A549 (cell line): Measurements from ENCODE around the gene RNASE2.

Source experiments
- CHD2 ChIP-seq: fragments of 150-350 bp; IDR thresholded peaks from 2 replicates; pipeline ENCODE4 v1.6.1; 2014; ENCODE audit warnings: low read length; ENCODE audit not compliant: partially characterized antibody
- CHD4 ChIP-seq: fragments of 200-600 bp; sonication (generic); IDR thresholded peaks from 2 replicates; pipeline ENCODE4 v1.6.1; 2016; ENCODE audit warnings: antibody characterized with exemption, mild to moderate bottlenecking, borderline replicate concordance
- ESRRA ChIP-seq: fragments of 150-350 bp; IDR thresholded peaks from 2 replicates; pipeline ENCODE4 v1.6.1; 2014; ENCODE audit warnings: mild to moderate bottlenecking, low read length, borderline replicate concordance
- NR3C1 ChIP-seq: fragments of >200 bp; sonication (Bioruptor Twin); formaldehyde crosslinking; IDR thresholded peaks from 3 replicates; pipeline ENCODE4 v1.6.1; 2017
- POLR2A ChIP-seq: IDR thresholded peaks from 2 replicates; pipeline ENCODE4 v1.6.1; 2012; ENCODE audit warnings: mild to moderate bottlenecking, low read length
- RAD21 ChIP-seq, 2 experiments: fragments of >200 bp in 1 of 2; sonication (Bioruptor Twin) in 1 of 2; formaldehyde crosslinking in 1 of 2; IDR thresholded peaks in 1 of 2; conservative IDR thresholded peaks in 1 of 2; 2 replicates in 1 of 2; 3 replicates in 1 of 2; pipeline ENCODE4 v1.6.1; 2012 to 2018; ENCODE audit warnings: inconsistent platforms in 1 of 2
- RNF2 ChIP-seq: fragments of 200-600 bp; sonication (generic); IDR thresholded peaks from 2 replicates; pipeline ENCODE4 v1.6.1; 2016; ENCODE audit warnings: low read depth, mild to moderate bottlenecking, antibody characterized with exemption, moderate library complexity, borderline replicate concordance
- SMC3 ChIP-seq: fragments of >200 bp; sonication (Bioruptor Twin); formaldehyde crosslinking; IDR thresholded peaks from 3 replicates; pipeline ENCODE4 v1.6.1; 2018; ENCODE audit warnings: inconsistent platforms
- TF ChIP-seq, protein P1 (sequence below): fragments of >200 bp; sonication (Bioruptor Twin); formaldehyde crosslinking; IDR thresholded peaks from 3 replicates; pipeline ENCODE4 v1.5.1; 2016
- TF ChIP-seq, protein P2 (sequence below): fragments of 200-600 bp; sonication (generic); IDR thresholded peaks from 2 replicates; pipeline ENCODE4 v1.6.1; 2016; ENCODE audit warnings: antibody characterized with exemption, mild to moderate bottlenecking, moderate library complexity
- TF ChIP-seq, protein P3 (sequence below): fragments of 150-350 bp; IDR thresholded peaks from 2 replicates; pipeline ENCODE4 v1.6.1; 2014; ENCODE audit warnings: low read depth, mild to moderate bottlenecking, low read length
- TF ChIP-seq, protein P4 (sequence below): IDR thresholded peaks from 2 replicates; pipeline ENCODE4 v1.6.1; 2012

DNA sequence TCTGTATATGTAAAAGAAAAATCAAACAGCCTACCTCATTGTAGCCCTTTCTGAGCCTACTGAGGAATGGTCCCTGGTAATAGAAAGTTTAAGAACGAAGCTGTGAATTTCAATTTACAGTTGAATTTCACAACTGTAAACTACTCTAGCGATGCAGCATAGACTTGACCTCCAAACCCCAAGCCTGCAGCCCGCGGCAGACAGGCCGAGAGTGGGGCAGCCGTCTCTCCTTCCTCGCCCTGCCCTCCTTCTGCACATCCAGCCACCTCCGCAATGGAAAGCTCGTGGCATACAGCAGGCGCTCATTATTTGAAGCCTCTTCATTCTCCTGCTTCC, 15.3 kb downstream of the RNASE2 start:
- TF ChIP-seq ESRRA (no peak), POLR2A (no peak), RAD21 (conservative IDR thresholded peaks at IDR 0.05 in 1 of 2, IDR thresholded peaks at IDR 0.05 in 1 of 2) (no peak), RNF2 (no peak), CHD2 (no peak), CHD4 (no peak), NR3C1 (no peak), SMC3 (no peak)
- TF ChIP-seq, protein P1, sequence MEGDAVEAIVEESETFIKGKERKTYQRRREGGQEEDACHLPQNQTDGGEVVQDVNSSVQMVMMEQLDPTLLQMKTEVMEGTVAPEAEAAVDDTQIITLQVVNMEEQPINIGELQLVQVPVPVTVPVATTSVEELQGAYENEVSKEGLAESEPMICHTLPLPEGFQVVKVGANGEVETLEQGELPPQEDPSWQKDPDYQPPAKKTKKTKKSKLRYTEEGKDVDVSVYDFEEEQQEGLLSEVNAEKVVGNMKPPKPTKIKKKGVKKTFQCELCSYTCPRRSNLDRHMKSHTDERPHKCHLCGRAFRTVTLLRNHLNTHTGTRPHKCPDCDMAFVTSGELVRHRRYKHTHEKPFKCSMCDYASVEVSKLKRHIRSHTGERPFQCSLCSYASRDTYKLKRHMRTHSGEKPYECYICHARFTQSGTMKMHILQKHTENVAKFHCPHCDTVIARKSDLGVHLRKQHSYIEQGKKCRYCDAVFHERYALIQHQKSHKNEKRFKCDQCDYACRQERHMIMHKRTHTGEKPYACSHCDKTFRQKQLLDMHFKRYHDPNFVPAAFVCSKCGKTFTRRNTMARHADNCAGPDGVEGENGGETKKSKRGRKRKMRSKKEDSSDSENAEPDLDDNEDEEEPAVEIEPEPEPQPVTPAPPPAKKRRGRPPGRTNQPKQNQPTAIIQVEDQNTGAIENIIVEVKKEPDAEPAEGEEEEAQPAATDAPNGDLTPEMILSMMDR = no peak
- TF ChIP-seq, protein P2, sequence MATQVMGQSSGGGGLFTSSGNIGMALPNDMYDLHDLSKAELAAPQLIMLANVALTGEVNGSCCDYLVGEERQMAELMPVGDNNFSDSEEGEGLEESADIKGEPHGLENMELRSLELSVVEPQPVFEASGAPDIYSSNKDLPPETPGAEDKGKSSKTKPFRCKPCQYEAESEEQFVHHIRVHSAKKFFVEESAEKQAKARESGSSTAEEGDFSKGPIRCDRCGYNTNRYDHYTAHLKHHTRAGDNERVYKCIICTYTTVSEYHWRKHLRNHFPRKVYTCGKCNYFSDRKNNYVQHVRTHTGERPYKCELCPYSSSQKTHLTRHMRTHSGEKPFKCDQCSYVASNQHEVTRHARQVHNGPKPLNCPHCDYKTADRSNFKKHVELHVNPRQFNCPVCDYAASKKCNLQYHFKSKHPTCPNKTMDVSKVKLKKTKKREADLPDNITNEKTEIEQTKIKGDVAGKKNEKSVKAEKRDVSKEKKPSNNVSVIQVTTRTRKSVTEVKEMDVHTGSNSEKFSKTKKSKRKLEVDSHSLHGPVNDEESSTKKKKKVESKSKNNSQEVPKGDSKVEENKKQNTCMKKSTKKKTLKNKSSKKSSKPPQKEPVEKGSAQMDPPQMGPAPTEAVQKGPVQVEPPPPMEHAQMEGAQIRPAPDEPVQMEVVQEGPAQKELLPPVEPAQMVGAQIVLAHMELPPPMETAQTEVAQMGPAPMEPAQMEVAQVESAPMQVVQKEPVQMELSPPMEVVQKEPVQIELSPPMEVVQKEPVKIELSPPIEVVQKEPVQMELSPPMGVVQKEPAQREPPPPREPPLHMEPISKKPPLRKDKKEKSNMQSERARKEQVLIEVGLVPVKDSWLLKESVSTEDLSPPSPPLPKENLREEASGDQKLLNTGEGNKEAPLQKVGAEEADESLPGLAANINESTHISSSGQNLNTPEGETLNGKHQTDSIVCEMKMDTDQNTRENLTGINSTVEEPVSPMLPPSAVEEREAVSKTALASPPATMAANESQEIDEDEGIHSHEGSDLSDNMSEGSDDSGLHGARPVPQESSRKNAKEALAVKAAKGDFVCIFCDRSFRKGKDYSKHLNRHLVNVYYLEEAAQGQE = no peak
- TF ChIP-seq, protein P3, sequence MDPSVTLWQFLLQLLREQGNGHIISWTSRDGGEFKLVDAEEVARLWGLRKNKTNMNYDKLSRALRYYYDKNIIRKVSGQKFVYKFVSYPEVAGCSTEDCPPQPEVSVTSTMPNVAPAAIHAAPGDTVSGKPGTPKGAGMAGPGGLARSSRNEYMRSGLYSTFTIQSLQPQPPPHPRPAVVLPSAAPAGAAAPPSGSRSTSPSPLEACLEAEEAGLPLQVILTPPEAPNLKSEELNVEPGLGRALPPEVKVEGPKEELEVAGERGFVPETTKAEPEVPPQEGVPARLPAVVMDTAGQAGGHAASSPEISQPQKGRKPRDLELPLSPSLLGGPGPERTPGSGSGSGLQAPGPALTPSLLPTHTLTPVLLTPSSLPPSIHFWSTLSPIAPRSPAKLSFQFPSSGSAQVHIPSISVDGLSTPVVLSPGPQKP = no peak
- TF ChIP-seq, protein P4, sequence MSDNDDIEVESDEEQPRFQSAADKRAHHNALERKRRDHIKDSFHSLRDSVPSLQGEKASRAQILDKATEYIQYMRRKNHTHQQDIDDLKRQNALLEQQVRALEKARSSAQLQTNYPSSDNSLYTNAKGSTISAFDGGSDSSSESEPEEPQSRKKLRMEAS = no peak
